HFF-Myc (cell line): ENCODE measurements around the gene ATM.

Source experiments
- DNase-seq: peaks from one replicate; pipeline ENCODE4 v3.0.0-alpha.2; 2011; ENCODE audit warnings: low read depth; ENCODE audit errors: extremely low read depth
- H3K4me3 ChIP-seq: replicated peaks from 2 replicates; pipeline ENCODE4 v1.5.1; 2011; ENCODE audit warnings: low read depth, mild to moderate bottlenecking, control low read depth, low read length
- TF ChIP-seq, protein P1 (sequence below): IDR thresholded peaks from 2 replicates; pipeline ENCODE4 v1.5.1; 2012; ENCODE audit warnings: mild to moderate bottlenecking, low read depth, low read length, control low read depth; ENCODE audit errors: missing control alignments

Gene ATM

GRCh38 chr11:108199446-108200321 is 23.2 kb upstream of the ATM start:
- no peak for DNase-seq
- H3K4me3 ChIP-seq, result no peak overlapping the region
- TF ChIP-seq, protein P1, sequence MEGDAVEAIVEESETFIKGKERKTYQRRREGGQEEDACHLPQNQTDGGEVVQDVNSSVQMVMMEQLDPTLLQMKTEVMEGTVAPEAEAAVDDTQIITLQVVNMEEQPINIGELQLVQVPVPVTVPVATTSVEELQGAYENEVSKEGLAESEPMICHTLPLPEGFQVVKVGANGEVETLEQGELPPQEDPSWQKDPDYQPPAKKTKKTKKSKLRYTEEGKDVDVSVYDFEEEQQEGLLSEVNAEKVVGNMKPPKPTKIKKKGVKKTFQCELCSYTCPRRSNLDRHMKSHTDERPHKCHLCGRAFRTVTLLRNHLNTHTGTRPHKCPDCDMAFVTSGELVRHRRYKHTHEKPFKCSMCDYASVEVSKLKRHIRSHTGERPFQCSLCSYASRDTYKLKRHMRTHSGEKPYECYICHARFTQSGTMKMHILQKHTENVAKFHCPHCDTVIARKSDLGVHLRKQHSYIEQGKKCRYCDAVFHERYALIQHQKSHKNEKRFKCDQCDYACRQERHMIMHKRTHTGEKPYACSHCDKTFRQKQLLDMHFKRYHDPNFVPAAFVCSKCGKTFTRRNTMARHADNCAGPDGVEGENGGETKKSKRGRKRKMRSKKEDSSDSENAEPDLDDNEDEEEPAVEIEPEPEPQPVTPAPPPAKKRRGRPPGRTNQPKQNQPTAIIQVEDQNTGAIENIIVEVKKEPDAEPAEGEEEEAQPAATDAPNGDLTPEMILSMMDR, result no peak

GRCh38 chr11:108203075-108203474 is 19.8 kb upstream of the ATM start:
- no peak for DNase-seq
- no peak overlapping the region for H3K4me3 ChIP-seq
- TF ChIP-seq, protein P1, result no peak

DNA sequence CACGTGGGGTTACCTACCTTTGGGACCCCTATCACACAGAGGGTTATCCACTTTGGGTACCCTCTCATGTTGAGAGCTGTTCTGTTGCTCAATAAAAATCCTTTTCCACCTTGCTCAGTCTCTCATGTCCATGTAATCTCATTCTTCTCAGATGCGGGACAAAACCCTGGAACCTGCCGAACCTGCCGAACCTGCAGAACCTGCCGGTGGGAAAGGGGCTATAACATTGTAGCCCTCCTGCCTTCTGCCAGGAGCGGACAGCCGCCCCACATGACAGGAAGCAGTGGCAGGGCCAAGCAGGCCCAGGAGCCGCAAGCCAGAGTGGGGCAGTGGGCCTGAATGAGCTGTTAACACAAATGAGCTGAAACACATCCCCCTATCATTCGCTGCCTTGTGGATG is 18.5 kb upstream of the ATM start:
- DNase-seq, result no peak
- no peak overlapping the region for H3K4me3 ChIP-seq
- TF ChIP-seq, protein P1, result no peak

DNA sequence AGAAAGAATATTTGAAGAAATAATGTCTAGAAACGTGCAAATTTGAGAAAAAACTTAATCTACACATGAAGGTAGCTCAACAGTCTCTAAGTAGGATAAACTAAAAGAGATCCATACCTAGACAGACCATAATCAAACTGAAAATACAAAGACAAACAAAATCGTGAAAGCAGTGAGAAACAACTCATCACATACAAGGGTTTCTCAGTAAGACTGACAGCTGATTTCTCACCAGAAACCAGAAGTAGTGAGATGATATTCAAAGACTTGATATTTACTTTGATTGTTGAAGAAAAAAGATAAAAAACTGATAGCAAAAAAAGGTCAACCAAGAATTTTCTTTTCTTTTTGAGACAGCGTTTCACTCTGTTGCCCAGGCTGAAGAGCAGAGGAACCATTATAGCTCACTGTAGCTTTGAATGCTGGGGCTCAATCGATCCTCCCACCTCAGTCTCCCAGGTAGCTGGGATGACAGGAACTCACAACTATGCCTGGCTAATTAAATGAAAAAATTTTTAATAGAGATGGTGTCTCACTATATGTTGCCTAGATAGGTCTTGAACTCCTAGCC is 17.9 kb upstream of the ATM start:
- TF ChIP-seq, protein P1, result no peak
- no peak overlapping the region for H3K4me3 ChIP-seq
- DNase-seq, result no peak

DNA sequence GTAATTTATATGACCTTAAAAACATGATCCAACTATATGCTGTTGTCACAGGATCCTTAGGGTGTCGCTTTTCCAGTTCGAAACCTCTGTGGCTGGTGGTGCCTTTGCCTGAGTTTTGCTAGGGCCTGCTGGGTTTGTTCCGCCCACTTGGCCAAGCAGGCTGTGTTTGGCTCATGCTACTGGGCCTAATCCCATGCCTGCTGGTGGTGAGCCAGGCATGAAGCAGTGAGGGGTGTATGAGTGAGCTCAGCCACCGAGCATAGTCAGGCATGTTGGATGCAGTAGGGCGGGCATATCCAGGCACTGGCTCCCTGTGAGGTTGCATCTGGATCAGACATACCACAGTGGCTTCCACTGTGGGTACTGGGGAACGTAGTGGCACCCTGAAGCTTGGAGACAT is 16.7 kb upstream of the ATM start:
- no peak for DNase-seq
- H3K4me3 ChIP-seq, result no peak overlapping the region
- TF ChIP-seq, protein P1, result no peak

DNA sequence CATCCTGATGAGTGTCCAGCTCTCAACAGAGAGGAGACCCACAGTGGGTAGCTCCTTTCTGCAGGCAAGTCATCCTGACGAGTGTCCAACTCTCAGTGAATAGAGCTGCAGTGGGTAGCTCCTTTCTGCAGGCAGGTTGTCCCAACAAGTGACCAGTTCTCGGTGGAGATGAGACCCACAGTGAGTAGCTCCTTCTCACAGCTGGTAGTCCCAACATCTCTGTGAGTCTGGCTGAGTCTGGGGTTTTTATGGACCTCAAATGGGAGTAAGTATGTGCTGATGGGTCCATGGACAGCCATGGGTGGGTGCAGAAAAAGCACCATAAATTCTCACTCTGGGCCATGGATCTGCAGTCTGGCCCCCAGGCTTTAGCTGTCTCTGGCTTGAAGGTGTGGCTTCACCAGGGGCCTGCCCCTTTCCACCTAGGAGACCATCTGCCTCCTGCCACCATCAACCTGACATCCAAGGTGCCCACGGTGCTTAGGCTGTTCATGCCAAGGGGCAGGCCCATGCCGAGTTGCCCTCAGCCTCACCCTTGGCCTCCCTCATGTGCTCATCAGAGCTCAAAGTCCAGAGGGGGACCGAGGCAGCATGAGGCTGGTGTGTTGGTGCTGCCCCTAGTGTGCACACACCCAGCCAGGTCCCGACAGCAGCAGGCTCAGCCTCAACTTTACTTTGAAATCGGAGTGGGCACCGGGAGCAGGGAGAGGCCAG is 15.7 kb upstream of the ATM start:
- DNase-seq, result no peak
- H3K4me3 ChIP-seq, result no peak overlapping the region
- TF ChIP-seq, protein P1, result no peak
